B cell (primary cell): ENCODE results near the gene MALRD1.

Source experiments
- EZH2 ChIP-seq: IDR thresholded peaks from 2 replicates; pipeline ENCODE4 v1.6.1; 2012; ENCODE audit warnings: borderline replicate concordance, low read depth, mild to moderate bottlenecking, moderate library complexity, low read length; ENCODE audit not compliant: insufficient read depth, poor library complexity, severe bottlenecking
- TF ChIP-seq, protein P1 (sequence below): fragments of 200-600 bp; IDR thresholded peaks from one replicate; pipeline ENCODE4 v1.8.0; 2022; ENCODE audit warnings: antibody characterized with exemption, mild to moderate bottlenecking

GRCh38 chr10:19683960-19684359 is 635.4 kb downstream of the MALRD1 start:
- TF ChIP-seq, protein P1, sequence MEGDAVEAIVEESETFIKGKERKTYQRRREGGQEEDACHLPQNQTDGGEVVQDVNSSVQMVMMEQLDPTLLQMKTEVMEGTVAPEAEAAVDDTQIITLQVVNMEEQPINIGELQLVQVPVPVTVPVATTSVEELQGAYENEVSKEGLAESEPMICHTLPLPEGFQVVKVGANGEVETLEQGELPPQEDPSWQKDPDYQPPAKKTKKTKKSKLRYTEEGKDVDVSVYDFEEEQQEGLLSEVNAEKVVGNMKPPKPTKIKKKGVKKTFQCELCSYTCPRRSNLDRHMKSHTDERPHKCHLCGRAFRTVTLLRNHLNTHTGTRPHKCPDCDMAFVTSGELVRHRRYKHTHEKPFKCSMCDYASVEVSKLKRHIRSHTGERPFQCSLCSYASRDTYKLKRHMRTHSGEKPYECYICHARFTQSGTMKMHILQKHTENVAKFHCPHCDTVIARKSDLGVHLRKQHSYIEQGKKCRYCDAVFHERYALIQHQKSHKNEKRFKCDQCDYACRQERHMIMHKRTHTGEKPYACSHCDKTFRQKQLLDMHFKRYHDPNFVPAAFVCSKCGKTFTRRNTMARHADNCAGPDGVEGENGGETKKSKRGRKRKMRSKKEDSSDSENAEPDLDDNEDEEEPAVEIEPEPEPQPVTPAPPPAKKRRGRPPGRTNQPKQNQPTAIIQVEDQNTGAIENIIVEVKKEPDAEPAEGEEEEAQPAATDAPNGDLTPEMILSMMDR: no peak
- TF ChIP-seq EZH2: no peak
